Heart right ventricle (tissue), 16 donors: ENCODE measurements around the gene CLCN7. TPM values are rescaled to one million over a fixed set of nuclear protein-coding genes. Genes with fewer than 3 reads are reported as not detected.

Experiments used
- ATAC-seq, 8 donors: fragments of 200-7000 bp; cut with Tn5 transposase; one replicate each; pipeline ENCODE4 v1.9.1; 2020; ENCODE audit warnings: mild to moderate bottlenecking in 8 of 8, moderate library complexity in 8 of 8, moderate number of reproducible peaks in 1 of 8
- DNase-seq, 2 donors: peaks; one replicate each; pipeline ENCODE4 v3.0.0-alpha.2; 2020
- H3K27ac ChIP-seq, 10 donors: fragments of 200-600 bp; sonication (generic) in 2 of 10; one replicate each; pipeline versions ENCODE4 v1.5.0 to v1.8.0; 2020 to 2022; ENCODE audit warnings: mild to moderate bottlenecking in 3 of 10
- H3K27me3 ChIP-seq, 7 donors: fragments of 200-600 bp; one replicate each; pipeline ENCODE4 v1.8.0; 2021 to 2022; ENCODE audit warnings: mild to moderate bottlenecking in 2 of 7
- H3K36me3 ChIP-seq, 9 donors: fragments of 200-600 bp; sonication (generic) in 1 of 9; one replicate each; pipeline versions ENCODE4 v1.5.0 to v1.8.0; 2020 to 2022; ENCODE audit warnings: mild to moderate bottlenecking in 2 of 9
- H3K4me1 ChIP-seq, 9 donors: fragments of 200-600 bp; sonication (generic) in 1 of 9; one replicate each; pipeline versions ENCODE4 v1.5.0 to v1.8.0; 2020 to 2022; ENCODE audit warnings: mild to moderate bottlenecking in 4 of 9
- H3K4me3 ChIP-seq, 10 donors: fragments of 200-600 bp; sonication (generic) in 2 of 10; one replicate each; pipeline versions ENCODE4 v1.5.0 to v1.8.0; 2020 to 2022; ENCODE audit warnings: mild to moderate bottlenecking in 7 of 10, moderate library complexity in 2 of 10
- H3K9me3 ChIP-seq, 11 donors: fragments of 200-600 bp in 10 of 11; sonication (generic) in 2 of 11; one replicate each; pipeline versions ENCODE4 v1.5.0 to v1.8.0; 2013 to 2022; ENCODE audit warnings: mild to moderate bottlenecking in 2 of 11, control low read depth in 1 of 11, moderate library complexity in 1 of 11
- CTCF ChIP-seq, 9 donors: fragments of 200-600 bp; sonication (generic) in 2 of 9; IDR thresholded peaks; one replicate each; pipeline versions ENCODE4 v1.5.0 to v1.8.0; 2021 to 2022; ENCODE audit warnings: antibody characterized with exemption in 9 of 9, mild to moderate bottlenecking in 5 of 9, moderate library complexity in 1 of 9
- whole genome bisulfite sequencing, 2 donors: extraction: QIAGEN DNeasy Blood & Tissue Kit; methylation state at CpG; one replicate each; pipeline ENCODE4 v1.1.7; 2013; ENCODE audit warnings: inconsistent platforms in 1 of 2; 5-methylcytosine and 5-hydroxymethylcytosine counted together
- intact Hi-C, 10 donors: fragments of 100-400 bp; cut with DNase I; formaldehyde crosslinking; loops; one replicate each; pipeline versions ENCODE4 v1.11.1 to v1.14.2; 2022
- long read RNA-seq, 3 donors: library from polyadenylated mRNA; unstranded; transcript quantifications; one replicate each; pipeline ENCODE4 v2.0.0, GENCODE V29; 2020 to 2021
- polyA plus RNA-seq, 2 donors: library from polyadenylated mRNA; stranded (reverse); fragments of 200-250 nt; gene quantifications; one replicate each; pipeline ENCODE4 v1.2.3, GENCODE V29; 2013
- total RNA-seq, 10 donors: library from RNA; stranded (reverse); fragmentation: NEBNext Ultra II Directional in 3 of 10; extraction: Animal tissue kit (Norgen Biotek cat#: 25700) in 3 of 10; gene quantifications; one replicate each; pipeline versions ENCODE4 v1.2.1 to v1.2.4, GENCODE V29; 2021 to 2023
- donor health status: Arrhythmogenic right ventricular cardiomyopathy.
- donor health status: ischemic (EF 13 %, LVEDD 7.1; RV severe dilation, severe dysfunction).
- donor health status: healthy with polysubstance abuse.
- donor health status: DM: no; HTN: yes; CAD: no.
- donor health status: DM: no; HTN: no; CAD: no.
- donor health status: ischemic (EF 25% LVEDD 6.9; RV normal size, moderate dysfunction).
- donor health status: ischemic (EF 25% LVEDD 5.7; RV mildly dilated, moderate dysfunction).
- donor health status: healthy.
- donor health status: DM: yes; HTN: yes; CAD: no.
- donor health status: Ischemic cardiomyopathy.
- donor health status: ischemic (EF 35%, LVEDD 5.7; RV mildly dilated, moderate dysfunction).
- donor health status: nonischemic (EF 11% LVEDD 7.7; RV severe dilation, severe dysfunction).
- donor health status: DM: yes; HTN: yes; CAD: no.
- donor health status: PGD.
- donor health status: ischemic (EF 29% LVEDD 5.4; RV normal size, mild dysfunction).
- donor health status: nonischemic (EF 23%, LVEDD 6.1; RV moderate dilation, normal function).

The CLCN7 gene
- total RNA-seq (10 to 100 TPM; 29.9 to 60.1 (median 35.1) TPM), polyA plus RNA-seq (10 to 100 TPM; 29.5 to 60.6 TPM)
- long read RNA-seq, donor 1, full-length matches to known transcripts = 11 of 63 reads
- long read RNA-seq, donor 1, partial matches to known transcripts = 26 of 63 reads
- long read RNA-seq, donor 1, other reads (novel, unspliced or antisense) = 26 of 63 reads
- long read RNA-seq, donor 2, full-length matches to known transcripts = 7 of 36 reads
- long read RNA-seq, donor 2, partial matches to known transcripts = 15 of 36 reads
- long read RNA-seq, donor 2, other reads (novel, unspliced or antisense) = 14 of 36 reads
- long read RNA-seq, donor 3, full-length matches to known transcripts = 12 of 42 reads
- long read RNA-seq, donor 3, partial matches to known transcripts = 22 of 42 reads
- long read RNA-seq, donor 3, other reads (novel, unspliced or antisense) = 8 of 42 reads

- Histone ChIP-seq H3K27me3 (no peaks in the 10 kb centered on the region), H3K27ac (peak within 1 kb of the TSS; percentile 42 to 99 (median 94)), H3K9me3 (peaks cover 0 to 3% (median 0%) of the 10 kb centered on the region in 11 donors), H3K4me1 (peaks cover 5 to 51% (median 24%) of the 10 kb centered on the region in 9 donors), H3K36me3 (no peaks in the 10 kb centered on the region), H3K4me3 (peak within 1 kb of the TSS; percentile 61 to 99 (median 90))
- DNase-seq (peak; percentile 90 to 93), ATAC-seq (peak; percentile 94 to 98 (median 98))
- intact Hi-C loops = loop anchor here in 3 of 10 donors (5.0 to 10.0 kb wide), 3 partner anchors 48 to 60 kb away; partner anchors contain the start of genes UNKL (in 1 of the 3) and UQCC4 (in 1 of the 3)
- 0 to 1% methylated on average over 85 to 99 of the region's 99 CpGs for WGBS, 2 donors
- TF ChIP-seq CTCF (IDR thresholded peaks at IDR 0.05) = no peak
Observed at GRCh38 chr16:1474796-1475551, at the start of gene CLCN7. TSS of gene CLCN7 (minus strand) at chr16:1475028. CDS start at chr16:1474974, 54 bp downstream.

- no peak for TF ChIP-seq CTCF (IDR thresholded peaks at IDR 0.05)
- no peak for ATAC-seq
- Histone ChIP-seq H3K4me1 (peaks cover 15 to 30% (median 28%) of the 10 kb centered on the region in 9 donors), H3K27ac (no peak overlapping the region), H3K9me3 (no peaks in the 10 kb centered on the region), H3K4me3 (no peak overlapping the region), H3K27me3 (no peaks in the 10 kb centered on the region), H3K36me3 (peaks cover 0 to 36% (median 6%) of the 10 kb centered on the region in 9 donors)
- intact Hi-C loops = no loop called here
- 94 to 96% methylated on average over 26 of the region's 26 CpGs for WGBS, 2 donors
- DNase-seq = peak in 1 of 2 donors; percentile 8
Observed at GRCh38 chr16:1524366-1524765, 49.5 kb upstream of the CLCN7 start.

GRCh38 chr16:1523581-1524245, 48.9 kb upstream of the CLCN7 start:
- H3K4me1 ChIP-seq = peaks cover 13 to 23% (median 21%) of the 10 kb centered on the region in 9 donors
- intact Hi-C loops = no loop called here
- ATAC-seq (no peak), DNase-seq (no peak)
- TF ChIP-seq CTCF (IDR thresholded peaks at IDR 0.05) = no peak
- H3K9me3 ChIP-seq = no peaks in the 10 kb centered on the region
- no peak overlapping the region for H3K27ac ChIP-seq
- H3K4me3 ChIP-seq = no peak overlapping the region
- 90 to 91% methylated on average over 28 to 30 of the region's 30 CpGs for WGBS, 2 donors
- no peaks in the 10 kb centered on the region for H3K27me3 ChIP-seq
- H3K36me3 ChIP-seq = peaks cover 0 to 43% (median 6%) of the 10 kb centered on the region in 9 donors

GRCh38 chr16:1520461-1520860, 45.6 kb upstream of the CLCN7 start:
- TF ChIP-seq CTCF (IDR thresholded peaks at IDR 0.05) = no peak
- ATAC-seq (peak in 1 of 8 donors; percentile 9), DNase-seq (peak in 1 of 2 donors; percentile 7)
- H3K27ac ChIP-seq = no peak overlapping the region
- no peaks in the 10 kb centered on the region for H3K27me3 ChIP-seq
- no peaks in the 10 kb centered on the region for H3K9me3 ChIP-seq
- intact Hi-C loops = no loop called here
- peaks cover 0 to 58% (median 6%) of the 10 kb centered on the region in 9 donors for H3K36me3 ChIP-seq
- no peak overlapping the region for H3K4me3 ChIP-seq
- no peaks in the 10 kb centered on the region for H3K4me1 ChIP-seq
- WGBS, 2 donors = 90 to 95% methylated on average over 19 of the region's 19 CpGs
